Thyroid gland (tissue), 4 donors: Measurements from ENCODE around the gene MRAP.

Experiments used
- POLR2A ChIP-seq, 2 donors: fragments of 450-650 bp; IDR thresholded peaks; one replicate each; pipeline ENCODE4 v1.6.1; 2017; ENCODE audit warnings: antibody characterized with exemption in 2 of 2, mild to moderate bottlenecking in 2 of 2, moderate library complexity in 1 of 2
- TF ChIP-seq, protein P1 (sequence below), 6 experiments: fragments of 200-600 bp in 3 of 6; fragments of 450-650 bp in 3 of 6; sonication (generic) in 3 of 6; IDR thresholded peaks; one replicate each; pipeline ENCODE4 v1.5.1; 2016 to 2019; ENCODE audit warnings: antibody characterized with exemption in 6 of 6, mild to moderate bottlenecking in 2 of 6, inconsistent platforms in 1 of 6, moderate library complexity in 1 of 6

DNA sequence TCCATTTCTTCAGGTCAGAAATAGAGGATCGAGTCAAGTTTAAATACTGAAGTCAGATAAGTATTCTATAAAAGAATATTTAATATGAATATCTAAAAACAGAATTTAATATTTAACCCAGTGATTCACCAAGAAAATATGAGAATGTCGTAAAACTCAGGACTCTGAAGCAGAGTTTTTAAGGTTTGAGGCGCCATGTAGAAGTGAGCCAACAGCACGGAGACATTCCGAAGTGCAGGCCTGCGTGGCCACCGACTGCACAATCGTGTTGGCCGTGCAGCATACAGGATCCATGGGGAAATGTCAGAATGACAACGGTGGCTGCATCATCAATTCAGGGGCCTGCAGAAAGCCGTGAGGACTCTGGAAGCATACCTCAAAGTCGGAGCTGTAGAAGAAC is 23.4 kb downstream of the MRAP start:
- TF ChIP-seq, protein P1, sequence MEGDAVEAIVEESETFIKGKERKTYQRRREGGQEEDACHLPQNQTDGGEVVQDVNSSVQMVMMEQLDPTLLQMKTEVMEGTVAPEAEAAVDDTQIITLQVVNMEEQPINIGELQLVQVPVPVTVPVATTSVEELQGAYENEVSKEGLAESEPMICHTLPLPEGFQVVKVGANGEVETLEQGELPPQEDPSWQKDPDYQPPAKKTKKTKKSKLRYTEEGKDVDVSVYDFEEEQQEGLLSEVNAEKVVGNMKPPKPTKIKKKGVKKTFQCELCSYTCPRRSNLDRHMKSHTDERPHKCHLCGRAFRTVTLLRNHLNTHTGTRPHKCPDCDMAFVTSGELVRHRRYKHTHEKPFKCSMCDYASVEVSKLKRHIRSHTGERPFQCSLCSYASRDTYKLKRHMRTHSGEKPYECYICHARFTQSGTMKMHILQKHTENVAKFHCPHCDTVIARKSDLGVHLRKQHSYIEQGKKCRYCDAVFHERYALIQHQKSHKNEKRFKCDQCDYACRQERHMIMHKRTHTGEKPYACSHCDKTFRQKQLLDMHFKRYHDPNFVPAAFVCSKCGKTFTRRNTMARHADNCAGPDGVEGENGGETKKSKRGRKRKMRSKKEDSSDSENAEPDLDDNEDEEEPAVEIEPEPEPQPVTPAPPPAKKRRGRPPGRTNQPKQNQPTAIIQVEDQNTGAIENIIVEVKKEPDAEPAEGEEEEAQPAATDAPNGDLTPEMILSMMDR (IDR thresholded peaks at IDR 0.05): no peak
- no peak for TF ChIP-seq POLR2A (IDR thresholded peaks at IDR 0.05)
